ENCODE results near the gene EPC1.
"Not testable (repeated sequence)": the region's sequence is repeated elsewhere in the genome, so short reads cannot be mapped to it uniquely, and the experiment has no call there.

EPC1 gene

GRCh38 chr10:32237644-32238345, 109.2 kb downstream of the EPC1 start:
- no peak for DNase-seq (ENCODE audit: low read depth, low spot score)

GRCh38 chr10:32234471-32234870, 112.5 kb downstream of the EPC1 start:
- DNase-seq (ENCODE audit: low read depth, low spot score) = no peak

GRCh38 chr10:32233375-32233774, 113.6 kb downstream of the EPC1 start:
- DNase-seq (ENCODE audit: low read depth, low spot score) = not testable (repeated sequence)

- DNase-seq (ENCODE audit: low read depth, low spot score) = peak; percentile 11
Measured at GRCh38 chr10:32232378-32232777, 114.6 kb downstream of the EPC1 start.

- not testable (repeated sequence) for DNase-seq (ENCODE audit: low read depth, low spot score)
Measured at GRCh38 chr10:32229788-32230187, 117.2 kb downstream of the EPC1 start.

- DNase-seq (ENCODE audit: low read depth, low spot score) = no peak
Measured at GRCh38 chr10:32229170-32229569, 117.8 kb downstream of the EPC1 start.

GRCh38 chr10:32227802-32228201, 119.2 kb downstream of the EPC1 start:
- DNase-seq (ENCODE audit: low read depth, low spot score) = no peak

GRCh38 chr10:32226624-32227023, 120.3 kb downstream of the EPC1 start:
- DNase-seq (ENCODE audit: low read depth, low spot score) = no peak

- DNase-seq (ENCODE audit: low read depth, low spot score) = no peak
Measured at GRCh38 chr10:32225976-32226375, 121.0 kb downstream of the EPC1 start.

GRCh38 chr10:32222376-32222775, 124.6 kb downstream of the EPC1 start:
- DNase-seq (ENCODE audit: low read depth, low spot score) = not testable (repeated sequence)

GRCh38 chr10:32219156-32219555, 127.8 kb downstream of the EPC1 start:
- peak; percentile 19 for DNase-seq (ENCODE audit: low read depth, low spot score)

- not testable (repeated sequence) for DNase-seq (ENCODE audit: low read depth, low spot score)
Measured at GRCh38 chr10:32218206-32219044, 128.5 kb downstream of the EPC1 start.
